ENCODE measurements around the gene WDFY3. TPM values are rescaled to one million over a fixed set of nuclear protein-coding genes. Genes with fewer than 3 reads are reported as not detected.
A peak's percentile ranks its signal among the peaks of the same experiment; 100 is the strongest.

Gene WDFY3
- total and polyA plus RNA-seq, 2 of the 4 experiments (the other 2 are of a cell fraction), result 12.5 to 58.1 TPM

DNA sequence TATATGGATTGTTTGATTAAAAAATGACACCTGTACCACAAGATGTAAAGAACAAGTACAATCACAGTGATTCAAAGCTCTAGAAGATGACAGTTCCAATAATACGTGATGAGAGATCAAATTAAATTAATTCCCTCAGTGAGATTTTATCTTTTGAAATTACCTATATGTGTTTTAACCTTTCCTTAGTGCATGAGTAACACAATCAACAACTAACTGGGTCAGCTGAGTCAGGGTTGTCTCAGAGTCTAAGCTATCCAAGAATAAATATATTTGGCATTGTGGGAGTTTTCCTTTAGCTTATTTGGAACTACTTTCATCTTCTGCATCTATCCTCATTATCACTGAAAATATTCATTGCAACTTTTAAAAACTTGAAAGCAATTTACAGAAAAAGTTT, 162.8 kb downstream of the WDFY3 start:
- WGBS, 2 experiments (ENCODE audit: extremely low coverage in 2 of 2, insufficient read length in 1 of 2), result no CpG with 5 or more reads among the region's 1 CpG
- Histone ChIP-seq H2BK15ac (ENCODE audit: low read depth, low read length) (no peak overlapping the region), H3K4me2 (ENCODE audit: low read depth, low read length) (peak overlapping the region; percentile 56; the same call in 1 of the 2 replicates), H2AK9ac (replicated peaks; ENCODE audit: low read depth, low read length, poor library complexity) (no peak overlapping the region), H3K4me1 (ENCODE audit: control insufficient read depth, insufficient read depth, low read length) (no peaks in the 10 kb centered on the region; the same call in 1 of the 2 replicates), H2AFZ (replicated peaks; ENCODE audit: low read length, poor library complexity) (no peak overlapping the region), H3K9ac (ENCODE audit: low read depth, low read length) (no peak overlapping the region), H3K23ac (ENCODE audit: low read depth, low read length) (no peak overlapping the region), H3K18ac (ENCODE audit: low read depth, low read length) (no peak overlapping the region), H4K8ac (ENCODE audit: low read depth in 2 of 2, low read length in 2 of 2) (no peak overlapping the region), H4K20me1 (ENCODE audit: insufficient read depth, low read length) (no peaks in the 10 kb centered on the region), H2BK20ac (ENCODE audit: low read depth, low read length) (no peak overlapping the region), H3K9me3 (ENCODE audit: control insufficient read depth, insufficient read depth, low read length) (no peaks in the 10 kb centered on the region), H4K5ac (ENCODE audit: low read depth, low read length) (no peak overlapping the region), H2AK5ac (ENCODE audit: low read depth, low read length) (no peak overlapping the region), H3K36me3 (ENCODE audit: control insufficient read depth, insufficient read depth, low read length) (peaks cover 10% of the 10 kb centered on the region), H3K79me1 (ENCODE audit: low read depth in 1 of 2, low read length in 2 of 2) (peaks cover 0 to 13% of the 10 kb centered on the region in 2 experiments; a peak in 3 of 4 replicates), H2BK5ac (ENCODE audit: low read depth, low read length, poor library complexity, severe bottlenecking) (peak overlapping the region; percentile 28), H3K9me1 (ENCODE audit: insufficient read depth, low read length) (peaks cover 2% of the 10 kb centered on the region; the same call in 1 of the 2 replicates), H4K91ac (ENCODE audit: insufficient read depth, low read depth, low read length) (no peak overlapping the region), H3K27me3 (ENCODE audit: control insufficient read depth, insufficient read depth, low read length) (no peaks in the 10 kb centered on the region), H2BK120ac (ENCODE audit: low read depth, low read length) (no peak overlapping the region), H3K4me3 (ENCODE audit: insufficient read depth, low read depth, low read length) (no peak overlapping the region), H3K4ac (ENCODE audit: low read depth, low read length) (no peak overlapping the region), H3K27ac (ENCODE audit: insufficient read depth, low read length) (no peak overlapping the region), H3K56ac (ENCODE audit: extremely low read depth, insufficient read depth, low read length) (no peak overlapping the region), H3K14ac (replicated peaks; ENCODE audit: low read depth, low read length) (no peak overlapping the region)
- ATAC-seq (ENCODE audit: low read depth) (peak; percentile 77), DNase-seq (peak; percentile 63)
- no peak for TF ChIP-seq CEBPB (IDR thresholded peaks at IDR 0.05; ENCODE audit: low read depth, low read length)
- TF ChIP-seq FOS (IDR thresholded peaks at IDR 0.05; ENCODE audit: low read depth, low read length), result 0 out of 2 replicates have a peak, but pooled peaks have one; percentile 7
- dilution Hi-C loops (cut with HindIII; ENCODE audit: low sequenced_read_pairs, unreplicated experiment), result no loop called here
- no TSS peak for BruUV-seq (replicated peaks)
- intact Hi-C loops (cut with micrococcal nuclease), result loop anchor here (5.0 kb wide), 1 partner anchor 144 kb away; no protein-coding TSS in a partner anchor
- ChIA-PET CTCF (interaction anchor here (0.5 kb wide), 2 partner anchors 26 to 89 kb away, joined by 3 read pairs; no protein-coding TSS in a partner anchor), POLR2A (ENCODE audit: unreplicated experiment) (no interaction called here)
- in situ Hi-C loops (cut with MboI; ENCODE audit: low sequenced_read_pairs), result no loop called here
